Mesenchymal stem cell (in vitro differentiated cells and primary cell): ENCODE measurements around the gene ZNF418.
A peak's percentile ranks its signal among the peaks of the same experiment; 100 is the strongest.
"Not testable (repeated sequence)": the region's sequence is repeated elsewhere in the genome, so short reads cannot be mapped to it uniquely, and the experiment has no call there.

Experiments
- DNase-seq: peaks from one replicate; pipeline ENCODE4 v3.0.0-alpha.2; 2013
- H2AFZ ChIP-seq: one replicate; pipeline ENCODE4 v1.6.1; 2013; ENCODE audit warnings: low read depth, mild to moderate bottlenecking, control low read depth, inconsistent platforms, low read length, moderate library complexity
- H2AK5ac ChIP-seq: 2 replicates; pipeline ENCODE4 v1.6.1; 2013; ENCODE audit warnings: low read length, moderate library complexity, mild to moderate bottlenecking, inconsistent platforms; ENCODE audit not compliant: severe bottlenecking
- H2BK120ac ChIP-seq: one replicate; pipeline ENCODE4 v1.6.1; 2013; ENCODE audit warnings: low read depth, mild to moderate bottlenecking, inconsistent platforms, low read length, moderate library complexity
- H2BK12ac ChIP-seq, 2 experiments: one replicate each; pipeline ENCODE4 v1.6.1; 2013; ENCODE audit warnings: inconsistent platforms in 2 of 2, low read length in 2 of 2, mild to moderate bottlenecking in 2 of 2, moderate library complexity in 2 of 2, control low read depth in 1 of 2
- H2BK15ac ChIP-seq: one replicate; pipeline ENCODE4 v1.6.1; 2013; ENCODE audit warnings: mild to moderate bottlenecking, low read depth, inconsistent platforms; ENCODE audit not compliant: poor library complexity, severe bottlenecking
- H2BK5ac ChIP-seq: 2 replicates; pipeline ENCODE4 v1.6.1; 2013; ENCODE audit warnings: low read depth, mild to moderate bottlenecking, low read length, control low read depth, inconsistent platforms; ENCODE audit not compliant: poor library complexity, severe bottlenecking
- H3K14ac ChIP-seq, 2 experiments: one replicate each; pipeline ENCODE4 v1.6.1; 2013; ENCODE audit warnings: inconsistent platforms in 2 of 2, low read length in 2 of 2, control low read depth in 1 of 2, mild to moderate bottlenecking in 1 of 2, moderate library complexity in 1 of 2
- H3K18ac ChIP-seq, 2 experiments: one replicate each; pipeline ENCODE4 v1.6.1; 2013; ENCODE audit warnings: inconsistent platforms in 2 of 2, low read length in 2 of 2, control low read depth in 1 of 2, low read depth in 1 of 2, mild to moderate bottlenecking in 1 of 2
- H3K23ac ChIP-seq, 2 experiments: one replicate each; pipeline ENCODE4 v1.6.1; 2013; ENCODE audit warnings: inconsistent platforms in 2 of 2, low read length in 2 of 2, mild to moderate bottlenecking in 2 of 2, moderate library complexity in 2 of 2, control low read depth in 1 of 2
- H3K27ac ChIP-seq: 2 replicates; pipeline ENCODE4 v1.5.1; 2013; ENCODE audit warnings: mild to moderate bottlenecking, moderate library complexity, low read length, control low read depth, inconsistent platforms; ENCODE audit not compliant: poor library complexity, severe bottlenecking
- H3K27me3 ChIP-seq, 2 experiments: 2 replicates each; pipeline versions ENCODE4 v1.6.1 to v1.7.0; 2013; ENCODE audit warnings: low read length in 2 of 2, mild to moderate bottlenecking in 2 of 2, moderate library complexity in 2 of 2, control low read depth in 1 of 2, inconsistent platforms in 1 of 2; ENCODE audit not compliant: control insufficient read depth in 1 of 2, insufficient read depth in 1 of 2
- H3K36me3 ChIP-seq, 2 experiments: 2 replicates each; pipeline versions ENCODE4 v1.6.1 to v1.7.0; 2013; ENCODE audit warnings: low read length in 2 of 2, control low read depth in 1 of 2, inconsistent platforms in 1 of 2, low read depth in 1 of 2, mild to moderate bottlenecking in 1 of 2; ENCODE audit not compliant: insufficient read depth in 2 of 2, control insufficient read depth in 1 of 2
- H3K4ac ChIP-seq, 2 experiments: one replicate each; pipeline ENCODE4 v1.6.1; 2013; ENCODE audit warnings: inconsistent platforms in 2 of 2, low read length in 2 of 2, mild to moderate bottlenecking in 2 of 2, moderate library complexity in 2 of 2, control low read depth in 1 of 2, low read depth in 1 of 2
- H3K4me1 ChIP-seq: 2 replicates; pipeline ENCODE4 v1.6.1; 2013; ENCODE audit warnings: low read depth, low read length, control low read depth; ENCODE audit not compliant: control insufficient read depth, insufficient read depth
- H3K4me2 ChIP-seq: 2 replicates; pipeline ENCODE4 v1.6.1; 2013; ENCODE audit warnings: low read length, mild to moderate bottlenecking, inconsistent platforms; ENCODE audit not compliant: poor library complexity, severe bottlenecking
- H3K4me3 ChIP-seq, 2 experiments: 2 replicates each; pipeline versions ENCODE4 v1.5.1 to v1.7.0; 2013; ENCODE audit warnings: low read length in 2 of 2, mild to moderate bottlenecking in 2 of 2, control low read depth in 1 of 2, low read depth in 1 of 2; ENCODE audit not compliant: insufficient read depth in 1 of 2
- H3K79me1 ChIP-seq: replicated peaks from 2 replicates; pipeline ENCODE4 v1.6.1; 2013; ENCODE audit warnings: mild to moderate bottlenecking, control low read depth, low read length, inconsistent platforms; ENCODE audit not compliant: poor library complexity, severe bottlenecking
- H3K9ac ChIP-seq: 2 replicates; pipeline ENCODE4 v1.7.0; 2013; ENCODE audit warnings: mild to moderate bottlenecking, low read length, moderate library complexity
- H3K9me3 ChIP-seq: 2 replicates; pipeline ENCODE4 v1.7.0; 2013; ENCODE audit warnings: mild to moderate bottlenecking, low read length; ENCODE audit not compliant: control insufficient read depth
- H4K8ac ChIP-seq: one replicate; pipeline ENCODE4 v1.6.1; 2013; ENCODE audit warnings: inconsistent platforms, mild to moderate bottlenecking, low read length, moderate library complexity
- H4K91ac ChIP-seq: one replicate; pipeline ENCODE4 v1.6.1; 2013; ENCODE audit warnings: mild to moderate bottlenecking, low read length, inconsistent platforms
- WGBS: methylation state at CpG from one replicate; pipeline ENCODE4 v1.1.7; 2013; ENCODE audit warnings: mixed read lengths; 5-methylcytosine and 5-hydroxymethylcytosine counted together

Gene ZNF418

DNA sequence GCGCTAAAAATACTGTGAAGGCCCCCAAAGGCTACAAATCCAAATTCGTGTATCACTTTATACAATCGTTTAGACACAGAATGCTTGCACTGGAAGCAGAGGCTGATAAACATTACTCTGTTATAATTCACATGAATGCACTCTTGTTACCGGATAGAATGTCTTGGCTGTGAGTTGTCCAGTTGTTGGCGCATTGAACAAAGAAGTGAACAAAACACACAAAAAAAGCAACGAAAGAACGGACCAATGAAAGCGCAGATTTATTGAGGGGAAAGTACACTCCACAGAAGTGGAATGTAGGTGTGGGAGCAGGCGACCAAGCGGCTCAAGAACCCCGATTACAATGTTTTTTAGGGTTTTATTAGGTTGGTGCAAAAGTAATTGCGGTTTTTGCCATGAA is 529 bp upstream of the ZNF418 start:
- no peak overlapping the region for H3K9ac ChIP-seq
- no peak overlapping the region for H2BK12ac ChIP-seq
- no peak overlapping the region for H2BK120ac ChIP-seq
- no peak overlapping the region for H3K23ac ChIP-seq
- no peaks in the 10 kb centered on the region for H3K27me3 ChIP-seq
- peaks cover 35% of the 10 kb centered on the region for H3K9me3 ChIP-seq
- H3K36me3 ChIP-seq: peaks cover 24 to 35% of the 10 kb centered on the region in 2 experiments
- no peak overlapping the region for H2BK5ac ChIP-seq
- H4K8ac ChIP-seq: no peak overlapping the region
- no peaks in the 10 kb centered on the region for H3K4me1 ChIP-seq
- peaks cover 38% of the 10 kb centered on the region for H3K79me1 ChIP-seq
- no peak overlapping the region for H3K4me2 ChIP-seq
- DNase-seq: no peak
- no peak overlapping the region for H2BK15ac ChIP-seq
- H3K14ac ChIP-seq: no peak overlapping the region
- H4K91ac ChIP-seq: no peak overlapping the region
- no peak overlapping the region for H2AFZ ChIP-seq
- no peak overlapping the region for H2AK5ac ChIP-seq
- no peak overlapping the region for H3K4me3 ChIP-seq
- no peak overlapping the region for H3K27ac ChIP-seq
- H3K18ac ChIP-seq: no peak overlapping the region
- 93% methylated on average over 12 of the region's 12 CpGs for WGBS
- H3K4ac ChIP-seq: no peak overlapping the region

DNA sequence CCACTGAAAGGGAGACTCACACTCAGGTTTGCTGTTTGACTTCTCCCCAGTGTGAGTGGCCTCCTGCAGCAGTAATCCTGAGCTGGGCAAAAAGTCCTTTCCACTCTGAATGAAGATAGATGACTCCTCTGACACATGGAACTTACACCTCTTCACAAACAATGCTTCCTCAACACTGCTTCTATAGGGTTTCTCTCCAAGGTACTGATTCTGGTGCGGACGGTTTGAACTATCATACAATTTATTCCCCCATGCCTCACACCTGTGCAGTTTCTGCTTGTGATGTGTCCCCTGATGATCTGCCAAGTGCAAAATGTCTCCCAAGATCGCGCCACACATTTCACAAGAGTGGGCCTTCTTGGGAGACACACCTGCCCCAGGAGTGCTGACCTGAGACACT is 7.6 kb downstream of the ZNF418 start:
- Histone ChIP-seq H3K4me1 (no peaks in the 10 kb centered on the region), H2AK5ac (no peak overlapping the region), H4K8ac (no peak overlapping the region), H3K14ac (no peak overlapping the region), H3K27me3 (no peaks in the 10 kb centered on the region), H3K9ac (no peak overlapping the region), H3K18ac (no peak overlapping the region), H4K91ac (no peak overlapping the region), H3K4me2 (no peak overlapping the region), H3K4ac (no peak overlapping the region), H2BK15ac (no peak overlapping the region), H2BK5ac (no peak overlapping the region), H3K9me3 (peaks cover 72% of the 10 kb centered on the region), H2AFZ (no peak overlapping the region), H3K79me1 (peaks cover 46% of the 10 kb centered on the region), H3K27ac (no peak overlapping the region), H3K23ac (no peak overlapping the region), H3K36me3 (peaks cover 55 to 62% of the 10 kb centered on the region in 2 experiments), H2BK12ac (no peak overlapping the region), H2BK120ac (no peak overlapping the region), H3K4me3 (no peak overlapping the region)
- DNase-seq: no peak
- WGBS: 98% methylated on average over 4 of the region's 4 CpGs

DNA sequence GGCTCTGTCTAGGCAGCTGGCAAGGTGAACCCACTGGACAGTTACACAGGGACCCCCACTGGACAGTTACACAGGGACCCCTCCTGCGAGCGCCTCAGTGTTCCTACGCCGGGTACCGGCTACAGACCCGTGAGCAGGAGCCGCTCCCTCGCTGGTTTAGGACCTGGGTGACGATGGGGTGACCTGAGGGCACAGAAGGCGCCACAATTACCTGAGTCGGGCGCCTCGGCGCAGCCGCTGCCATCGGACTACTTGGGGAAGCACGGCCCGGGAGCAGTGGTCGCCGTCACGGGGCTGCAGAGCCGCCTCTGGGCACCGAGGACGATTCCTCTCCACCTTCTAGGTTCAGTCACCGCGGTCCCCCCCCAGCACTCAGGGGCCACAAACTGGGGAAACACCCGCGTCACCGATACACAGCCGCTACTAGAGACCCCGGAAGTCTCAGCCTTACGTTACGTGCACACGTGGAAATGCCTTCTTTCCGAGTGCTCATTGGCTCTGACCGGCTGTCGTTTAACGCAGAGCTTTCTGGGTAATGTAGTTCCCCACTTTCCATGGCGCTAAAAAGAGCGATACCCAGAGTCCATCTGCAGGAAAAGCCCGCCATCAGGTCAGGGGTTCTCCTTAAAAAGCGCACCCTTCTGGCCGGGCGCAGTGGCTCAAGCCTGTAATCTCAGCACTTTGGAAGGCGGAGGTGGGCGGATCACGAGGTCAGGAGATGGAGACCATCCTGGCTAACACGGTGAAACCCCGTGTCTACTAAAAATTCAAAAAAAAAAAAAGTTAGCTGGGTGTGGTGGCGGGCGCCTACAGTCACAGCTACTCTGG is 18.8 kb downstream of the ZNF418 start, which contains the start of gene ZNF417:
Gene ZNF417 (minus strand): TSS at position 425 of the 828 bp plus-strand sequence. CDS start 181 bp downstream, at position 244.
- H2BK12ac ChIP-seq, H2BK5ac ChIP-seq, H3K27me3 ChIP-seq, H2BK120ac ChIP-seq, H4K91ac ChIP-seq, H2BK15ac ChIP-seq, H3K4me1 ChIP-seq, H3K27ac ChIP-seq: not testable (repeated sequence)
- Histone ChIP-seq H3K36me3 (peaks cover 34 to 41% of the 10 kb centered on the region in 2 experiments), H3K4me3 (peak within 1 kb of the TSS; percentile 84 to 91), H3K14ac (peak within 1 kb of the TSS in 1 of 2 experiments; percentile 14), H3K4ac (peak within 1 kb of the TSS; percentile 9 to 79), H3K23ac (peak within 1 kb of the TSS in 1 of 2 experiments; percentile 90), H2AK5ac (peak within 1 kb of the TSS; percentile 65), H3K4me2 (peak within 1 kb of the TSS; percentile 95), H3K18ac (peak within 1 kb of the TSS; percentile 5 to 78), H3K9me3 (peaks cover 10% of the 10 kb centered on the region), H3K79me1 (peaks cover 26% of the 10 kb centered on the region), H3K9ac (peak within 1 kb of the TSS; percentile 94), H2AFZ (peak within 1 kb of the TSS; percentile 83), H4K8ac (peak within 1 kb of the TSS; percentile 89)
- WGBS: under 1% methylated on average over 51 of the region's 51 CpGs
- DNase-seq: peak; percentile 97

DNA sequence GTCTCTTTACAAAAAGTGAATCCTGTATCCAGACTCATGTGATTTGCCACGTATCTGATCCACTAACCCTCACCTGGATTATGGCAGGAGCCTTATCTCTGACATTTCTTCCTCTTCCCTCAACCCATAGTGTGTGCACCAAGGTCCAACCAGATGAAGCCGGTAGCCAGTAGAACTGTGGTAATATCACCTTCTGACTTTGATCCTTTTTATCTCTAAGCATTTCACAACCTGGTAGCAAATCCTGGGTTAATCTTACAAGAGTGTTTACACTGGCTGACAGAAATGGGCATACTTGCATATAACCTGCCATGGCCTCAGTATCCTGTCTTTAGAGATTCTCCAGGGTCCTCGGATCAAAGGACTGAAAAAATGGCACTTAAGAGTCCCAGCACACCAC is 20.7 kb downstream of the ZNF418 start:
- Histone ChIP-seq H3K4ac (no peak overlapping the region), H3K36me3 (peaks cover 35 to 43% of the 10 kb centered on the region in 2 experiments), H3K27ac (no peak overlapping the region), H3K9me3 (peaks cover 15% of the 10 kb centered on the region), H3K18ac (no peak overlapping the region), H3K14ac (no peak overlapping the region), H2BK12ac (no peak overlapping the region), H4K91ac (no peak overlapping the region), H2AFZ (no peak overlapping the region), H2AK5ac (no peak overlapping the region), H2BK15ac (no peak overlapping the region), H3K23ac (no peak overlapping the region), H3K4me2 (no peak overlapping the region), H3K27me3 (no peaks in the 10 kb centered on the region), H2BK5ac (no peak overlapping the region), H2BK120ac (no peak overlapping the region), H3K9ac (no peak overlapping the region), H3K4me1 (peaks cover 2% of the 10 kb centered on the region), H3K79me1 (peaks cover 18% of the 10 kb centered on the region), H3K4me3 (no peak overlapping the region), H4K8ac (no peak overlapping the region)
- no peak for DNase-seq
- 98% methylated on average over 3 of the region's 3 CpGs for WGBS
